Activated CD4-positive, alpha-beta memory T cell treated with anti-CD3 and anti-CD28 coated beads, Interleukin-2, amount 10 ng/mL, durations not matched to agents 7 days and 5 days (primary cell): ENCODE measurements around the gene VILL. TPM values are rescaled to one million over a fixed set of nuclear protein-coding genes. Genes with fewer than 3 reads are reported as not detected.

ENCODE experiments used
- CTCF ChIA-PET: fragments of 350-600 bp; sonication (Branson Sonifier 250); formaldehyde crosslinking; loops from one replicate; lab custom pipeline; 2021; ENCODE audit warnings: antibody characterized with exemption, inconsistent platforms; lab: Charles Lee
- POLR2A ChIA-PET: fragments of 350-600 bp; sonication (Branson Sonifier 250); formaldehyde crosslinking; loops from one replicate; lab custom pipeline; 2021; ENCODE audit warnings: antibody characterized with exemption; lab: Charles Lee
- DNase-seq: peaks from one replicate; pipeline ENCODE4 v3.0.0-alpha.2; 2020
- H3K27ac Mint-ChIP-seq: one replicate; pipeline ENCODE4 v1.8.0; 2021; ENCODE audit warnings: mild to moderate bottlenecking, mixed read lengths
- H3K27me3 Mint-ChIP-seq: one replicate; pipeline ENCODE4 v1.8.0; 2021; ENCODE audit warnings: mixed read lengths
- H3K36me3 Mint-ChIP-seq: one replicate; pipeline ENCODE4 v1.8.0; 2021; ENCODE audit warnings: low read depth, mixed read lengths
- H3K4me1 Mint-ChIP-seq: one replicate; pipeline ENCODE4 v1.8.0; 2021; ENCODE audit warnings: mixed read lengths
- H3K4me3 Mint-ChIP-seq: one replicate; pipeline ENCODE4 v1.8.0; 2021; ENCODE audit warnings: mild to moderate bottlenecking, mixed read lengths
- H3K9me3 Mint-ChIP-seq: one replicate; pipeline ENCODE4 v1.8.0; 2021; ENCODE audit warnings: mixed read lengths
- total RNA-seq, 2 experiments: library from RNA; stranded (reverse); gene quantifications; one replicate each; pipeline ENCODE4 v1.2.3, GENCODE V29; 2021

VILL gene
- 10 to 100 TPM; 18.4 to 18.7 TPM for total RNA-seq

GRCh38 chr3:37990527-37990926, at the start of gene VILL:
VILL (plus strand) TSS chr3:37990786; CDS start chr3:37993673, 2,887 bp downstream.
- H3K27me3 Mint-ChIP-seq: no peaks in the 10 kb centered on the region
- peaks cover 2% of the 10 kb centered on the region for H3K36me3 Mint-ChIP-seq
- no peak within 1 kb of the TSS for H3K27ac Mint-ChIP-seq
- no peak within 1 kb of the TSS for H3K4me3 Mint-ChIP-seq
- DNase-seq: no peak
- ChIA-PET POLR2A (no interaction called here), CTCF (no interaction called here)
- no peaks in the 10 kb centered on the region for H3K9me3 Mint-ChIP-seq
- H3K4me1 Mint-ChIP-seq: peaks cover 27% of the 10 kb centered on the region

GRCh38 chr3:37941608-37942508, 48.7 kb upstream of the VILL start:
- ChIA-PET CTCF (interaction anchor here (1.6 kb wide), 1 partner anchor 26 kb away, joined by 4 read pairs; no protein-coding TSS in a partner anchor), POLR2A (no interaction called here)
- peaks cover 9% of the 10 kb centered on the region for H3K27me3 Mint-ChIP-seq
- H3K4me1 Mint-ChIP-seq: no peaks in the 10 kb centered on the region
- no peaks in the 10 kb centered on the region for H3K36me3 Mint-ChIP-seq
- no peak overlapping the region for H3K27ac Mint-ChIP-seq
- H3K9me3 Mint-ChIP-seq: no peaks in the 10 kb centered on the region
- no peak for DNase-seq
- no peak overlapping the region for H3K4me3 Mint-ChIP-seq

GRCh38 chr3:37942646-37943045, 47.9 kb upstream of the VILL start:
- no peak overlapping the region for H3K4me3 Mint-ChIP-seq
- no peak for DNase-seq
- ChIA-PET CTCF (no interaction called here), POLR2A (no interaction called here)
- H3K9me3 Mint-ChIP-seq: no peaks in the 10 kb centered on the region
- H3K27ac Mint-ChIP-seq: no peak overlapping the region
- no peaks in the 10 kb centered on the region for H3K4me1 Mint-ChIP-seq
- no peaks in the 10 kb centered on the region for H3K36me3 Mint-ChIP-seq
- peaks cover 8% of the 10 kb centered on the region for H3K27me3 Mint-ChIP-seq

- Mint-ChIP-seq H3K27ac (no peak overlapping the region), H3K4me3 (no peak overlapping the region), H3K9me3 (no peaks in the 10 kb centered on the region), H3K27me3 (peaks cover 5% of the 10 kb centered on the region), H3K4me1 (no peaks in the 10 kb centered on the region), H3K36me3 (no peaks in the 10 kb centered on the region)
- no peak for DNase-seq
- POLR2A ChIA-PET: no interaction called here
- CTCF ChIA-PET: no interaction called here
These were observed 47.5 kb upstream of the VILL start for GRCh38 chr3:37943126-37943525.

GRCh38 chr3:37943631-37944314, 46.8 kb upstream of the VILL start:
- Mint-ChIP-seq H3K36me3 (no peaks in the 10 kb centered on the region), H3K4me1 (no peaks in the 10 kb centered on the region), H3K9me3 (no peaks in the 10 kb centered on the region), H3K27me3 (peaks cover 3% of the 10 kb centered on the region), H3K4me3 (no peak overlapping the region), H3K27ac (no peak overlapping the region)
- ChIA-PET POLR2A (no interaction called here), CTCF (interaction anchor here (0.9 kb wide), 1 partner anchor 24 kb away, joined by 3 read pairs; no protein-coding TSS in a partner anchor)
- DNase-seq: no peak

GRCh38 chr3:37944391-37944842, 46.2 kb upstream of the VILL start:
- Mint-ChIP-seq H3K4me1 (no peaks in the 10 kb centered on the region), H3K9me3 (no peaks in the 10 kb centered on the region), H3K4me3 (no peak overlapping the region), H3K27ac (no peak overlapping the region), H3K36me3 (no peaks in the 10 kb centered on the region), H3K27me3 (peaks cover 2% of the 10 kb centered on the region)
- ChIA-PET CTCF (interaction anchor here (0.9 kb wide), 1 partner anchor 23 kb away, joined by 3 read pairs; no protein-coding TSS in a partner anchor), POLR2A (no interaction called here)
- DNase-seq: no peak

- H3K9me3 Mint-ChIP-seq: no peaks in the 10 kb centered on the region
- no peaks in the 10 kb centered on the region for H3K36me3 Mint-ChIP-seq
- no peaks in the 10 kb centered on the region for H3K4me1 Mint-ChIP-seq
- ChIA-PET CTCF (interaction anchor here (0.6 kb wide), 1 partner anchor 523 kb away, joined by 3 read pairs; no protein-coding TSS in a partner anchor), POLR2A (no interaction called here)
- no peak overlapping the region for H3K4me3 Mint-ChIP-seq
- H3K27me3 Mint-ChIP-seq: no peaks in the 10 kb centered on the region
- H3K27ac Mint-ChIP-seq: no peak overlapping the region
- DNase-seq: no peak
These were observed 45.3 kb upstream of the VILL start for GRCh38 chr3:37945156-37945806.

- Mint-ChIP-seq H3K36me3 (no peaks in the 10 kb centered on the region), H3K9me3 (no peaks in the 10 kb centered on the region), H3K4me3 (no peak overlapping the region), H3K4me1 (no peaks in the 10 kb centered on the region), H3K27me3 (no peaks in the 10 kb centered on the region), H3K27ac (no peak overlapping the region)
- ChIA-PET POLR2A (no interaction called here), CTCF (interaction anchor here (0.6 kb wide), 1 partner anchor 522 kb away, joined by 3 read pairs; no protein-coding TSS in a partner anchor)
- DNase-seq: no peak
These were observed 44.6 kb upstream of the VILL start for GRCh38 chr3:37945807-37946530.

- ChIA-PET POLR2A (no interaction called here), CTCF (no interaction called here)
- H3K27ac Mint-ChIP-seq: no peak overlapping the region
- H3K4me1 Mint-ChIP-seq: no peaks in the 10 kb centered on the region
- no peaks in the 10 kb centered on the region for H3K9me3 Mint-ChIP-seq
- no peaks in the 10 kb centered on the region for H3K27me3 Mint-ChIP-seq
- DNase-seq: no peak
- H3K4me3 Mint-ChIP-seq: no peak overlapping the region
- H3K36me3 Mint-ChIP-seq: no peaks in the 10 kb centered on the region
These were observed 44.1 kb upstream of the VILL start for GRCh38 chr3:37946531-37946889.

GRCh38 chr3:37949866-37950265, 40.7 kb upstream of the VILL start:
- ChIA-PET CTCF (interaction anchor here (1.1 to 2.0 kb wide), 2 partner anchors 9 to 18 kb away, joined by 3 to 6 read pairs; no protein-coding TSS in a partner anchor), POLR2A (no interaction called here)
- H3K36me3 Mint-ChIP-seq: no peaks in the 10 kb centered on the region
- no peak overlapping the region for H3K27ac Mint-ChIP-seq
- peaks cover 1% of the 10 kb centered on the region for H3K4me1 Mint-ChIP-seq
- H3K27me3 Mint-ChIP-seq: no peaks in the 10 kb centered on the region
- H3K9me3 Mint-ChIP-seq: peaks cover 4% of the 10 kb centered on the region
- DNase-seq: no peak
- no peak overlapping the region for H3K4me3 Mint-ChIP-seq

GRCh38 chr3:37952564-37952963, 38.0 kb upstream of the VILL start:
- Mint-ChIP-seq H3K4me3 (no peak overlapping the region), H3K27ac (no peak overlapping the region), H3K36me3 (no peaks in the 10 kb centered on the region), H3K9me3 (peaks cover 4% of the 10 kb centered on the region), H3K4me1 (peaks cover 16% of the 10 kb centered on the region), H3K27me3 (no peaks in the 10 kb centered on the region)
- ChIA-PET CTCF (interaction anchor here (2.2 kb wide), 1 partner anchor 15 kb away, joined by 5 read pairs; no protein-coding TSS in a partner anchor), POLR2A (no interaction called here)
- no peak for DNase-seq

GRCh38 chr3:37953226-37953625, 37.4 kb upstream of the VILL start:
- no peak overlapping the region for H3K4me3 Mint-ChIP-seq
- ChIA-PET POLR2A (no interaction called here), CTCF (interaction anchor here (2.2 kb wide), 1 partner anchor 14 kb away, joined by 5 read pairs; no protein-coding TSS in a partner anchor)
- H3K4me1 Mint-ChIP-seq: peaks cover 18% of the 10 kb centered on the region
- no peaks in the 10 kb centered on the region for H3K36me3 Mint-ChIP-seq
- H3K27ac Mint-ChIP-seq: no peak overlapping the region
- no peaks in the 10 kb centered on the region for H3K27me3 Mint-ChIP-seq
- DNase-seq: no peak
- peaks cover 4% of the 10 kb centered on the region for H3K9me3 Mint-ChIP-seq
